ENCODE measurements around the gene EBP.

Gene EBP

GRCh38 chrX:48508400-48509244 lies 13.0 kb upstream of the EBP start, which contains the start of gene PORCN:
Gene PORCN, plus strand, starts transcription at chrX:48508992. Its CDS starts 829 bp downstream, at chrX:48509821.
- H3K23ac ChIP-seq (ENCODE audit: low read length): no peak within 1 kb of the TSS
- H3K4ac ChIP-seq (ENCODE audit: low read depth, low read length): no peak within 1 kb of the TSS
- H3K36me3 ChIP-seq (ENCODE audit: control insufficient read depth, insufficient read depth, low read length): no peaks in the 10 kb centered on the region
- WGBS (ENCODE audit: extremely low coverage, insufficient coverage, low lambda C conversion rate): no CpG with 5 or more reads among the region's 65 CpGs
- peak within 1 kb of the TSS; percentile 83 for H3K56ac ChIP-seq (ENCODE audit: low read length)
- peak within 1 kb of the TSS; percentile 69 for H3K18ac ChIP-seq (ENCODE audit: low read length)
- peak within 1 kb of the TSS; percentile 31 for H4K8ac ChIP-seq (ENCODE audit: low read depth, low read length)
- H3K9ac ChIP-seq (ENCODE audit: low read length): peak within 1 kb of the TSS; percentile 78
- H2AK5ac ChIP-seq (ENCODE audit: low read length): no peak within 1 kb of the TSS
- H2BK15ac ChIP-seq (replicated peaks; ENCODE audit: low read depth): no peak within 1 kb of the TSS
- no peaks in the 10 kb centered on the region for H3K4me1 ChIP-seq (ENCODE audit: control insufficient read depth, low read depth, low read length)
- H3K79me1 ChIP-seq (ENCODE audit: low read length): no peaks in the 10 kb centered on the region
- no peak within 1 kb of the TSS for H4K5ac ChIP-seq (ENCODE audit: low read length)
- no peaks in the 10 kb centered on the region for H3K79me2 ChIP-seq (ENCODE audit: control insufficient read depth, insufficient read depth, low read length)
- no peak within 1 kb of the TSS for H2BK120ac ChIP-seq (ENCODE audit: low read depth, low read length)
- peak within 1 kb of the TSS; percentile 36 for H3K4me2 ChIP-seq (ENCODE audit: low read length)
- peak; percentile 65 for DNase-seq
- H3K4me3 ChIP-seq (ENCODE audit: low read length): peak within 1 kb of the TSS; percentile 65
- no peaks in the 10 kb centered on the region for H3K27me3 ChIP-seq (ENCODE audit: insufficient read depth, low read length, poor library complexity)
- no peak within 1 kb of the TSS for H2BK5ac ChIP-seq (ENCODE audit: low read length)
- no peak within 1 kb of the TSS for H3K27ac ChIP-seq (ENCODE audit: low read depth, low read length)

GRCh38 chrX:48509245-48509590 lies 12.4 kb upstream of the EBP start:
- H2BK5ac ChIP-seq (ENCODE audit: low read length): no peak overlapping the region
- H2AK5ac ChIP-seq (ENCODE audit: low read length): no peak overlapping the region
- peak overlapping the region; percentile 58 for H3K4me3 ChIP-seq (ENCODE audit: low read length)
- H3K4me1 ChIP-seq (ENCODE audit: control insufficient read depth, low read depth, low read length): no peaks in the 10 kb centered on the region
- no peak overlapping the region for H3K23ac ChIP-seq (ENCODE audit: low read length)
- H3K4ac ChIP-seq (ENCODE audit: low read depth, low read length): no peak overlapping the region
- H3K18ac ChIP-seq (ENCODE audit: low read length): peak overlapping the region; percentile 57
- no peaks in the 10 kb centered on the region for H3K79me1 ChIP-seq (ENCODE audit: low read length)
- no peaks in the 10 kb centered on the region for H3K79me2 ChIP-seq (ENCODE audit: control insufficient read depth, insufficient read depth, low read length)
- no peak overlapping the region for H3K27ac ChIP-seq (ENCODE audit: low read depth, low read length)
- peak overlapping the region; percentile 32 for H3K4me2 ChIP-seq (ENCODE audit: low read length)
- H3K27me3 ChIP-seq (ENCODE audit: insufficient read depth, low read length, poor library complexity): no peaks in the 10 kb centered on the region
- H4K8ac ChIP-seq (ENCODE audit: low read depth, low read length): no peak overlapping the region
- no peak for DNase-seq
- H3K56ac ChIP-seq (ENCODE audit: low read length): peak overlapping the region; percentile 79
- H2BK15ac ChIP-seq (replicated peaks; ENCODE audit: low read depth): no peak overlapping the region
- no peak overlapping the region for H4K5ac ChIP-seq (ENCODE audit: low read length)
- no peaks in the 10 kb centered on the region for H3K36me3 ChIP-seq (ENCODE audit: control insufficient read depth, insufficient read depth, low read length)
- peak overlapping the region; percentile 77 for H3K9ac ChIP-seq (ENCODE audit: low read length)
- H2BK120ac ChIP-seq (ENCODE audit: low read depth, low read length): no peak overlapping the region
- WGBS (ENCODE audit: extremely low coverage, insufficient coverage, low lambda C conversion rate): no CpG with 5 or more reads among the region's 16 CpGs

GRCh38 chrX:48509619-48510018 lies 12.0 kb upstream of the EBP start:
- no peak overlapping the region for H2BK15ac ChIP-seq (replicated peaks; ENCODE audit: low read depth)
- H3K4ac ChIP-seq (ENCODE audit: low read depth, low read length): no peak overlapping the region
- H2BK120ac ChIP-seq (ENCODE audit: low read depth, low read length): no peak overlapping the region
- H3K27ac ChIP-seq (ENCODE audit: low read depth, low read length): no peak overlapping the region
- H4K8ac ChIP-seq (ENCODE audit: low read depth, low read length): no peak overlapping the region
- no peak for DNase-seq
- peak overlapping the region; percentile 32 for H3K4me2 ChIP-seq (ENCODE audit: low read length)
- H3K79me1 ChIP-seq (ENCODE audit: low read length): no peaks in the 10 kb centered on the region
- no CpG with 5 or more reads among the region's 11 CpGs for WGBS (ENCODE audit: extremely low coverage, insufficient coverage, low lambda C conversion rate)
- no peak overlapping the region for H3K18ac ChIP-seq (ENCODE audit: low read length)
- no peak overlapping the region for H2BK5ac ChIP-seq (ENCODE audit: low read length)
- peak overlapping the region; percentile 77 for H3K9ac ChIP-seq (ENCODE audit: low read length)
- no peaks in the 10 kb centered on the region for H3K36me3 ChIP-seq (ENCODE audit: control insufficient read depth, insufficient read depth, low read length)
- H3K79me2 ChIP-seq (ENCODE audit: control insufficient read depth, insufficient read depth, low read length): no peaks in the 10 kb centered on the region
- H3K27me3 ChIP-seq (ENCODE audit: insufficient read depth, low read length, poor library complexity): no peaks in the 10 kb centered on the region
- no peaks in the 10 kb centered on the region for H3K4me1 ChIP-seq (ENCODE audit: control insufficient read depth, low read depth, low read length)
- no peak overlapping the region for H2AK5ac ChIP-seq (ENCODE audit: low read length)
- H3K23ac ChIP-seq (ENCODE audit: low read length): no peak overlapping the region
- H4K5ac ChIP-seq (ENCODE audit: low read length): no peak overlapping the region
- H3K56ac ChIP-seq (ENCODE audit: low read length): peak overlapping the region; percentile 79
- H3K4me3 ChIP-seq (ENCODE audit: low read length): no peak overlapping the region

GRCh38 chrX:48511560-48511959 lies 10.0 kb upstream of the EBP start:
- H3K23ac ChIP-seq (ENCODE audit: low read length): no peak overlapping the region
- no peak overlapping the region for H3K4ac ChIP-seq (ENCODE audit: low read depth, low read length)
- H3K79me2 ChIP-seq (ENCODE audit: control insufficient read depth, insufficient read depth, low read length): no peaks in the 10 kb centered on the region
- no CpG with 5 or more reads among the region's 4 CpGs for WGBS (ENCODE audit: extremely low coverage, insufficient coverage, low lambda C conversion rate)
- H3K4me1 ChIP-seq (ENCODE audit: control insufficient read depth, low read depth, low read length): no peaks in the 10 kb centered on the region
- H2BK120ac ChIP-seq (ENCODE audit: low read depth, low read length): no peak overlapping the region
- H3K36me3 ChIP-seq (ENCODE audit: control insufficient read depth, insufficient read depth, low read length): no peaks in the 10 kb centered on the region
- H2BK15ac ChIP-seq (replicated peaks; ENCODE audit: low read depth): no peak overlapping the region
- no peak overlapping the region for H4K8ac ChIP-seq (ENCODE audit: low read depth, low read length)
- no peak overlapping the region for H3K4me3 ChIP-seq (ENCODE audit: low read length)
- H3K18ac ChIP-seq (ENCODE audit: low read length): no peak overlapping the region
- no peak overlapping the region for H4K5ac ChIP-seq (ENCODE audit: low read length)
- H3K56ac ChIP-seq (ENCODE audit: low read length): no peak overlapping the region
- H3K27ac ChIP-seq (ENCODE audit: low read depth, low read length): no peak overlapping the region
- H3K27me3 ChIP-seq (ENCODE audit: insufficient read depth, low read length, poor library complexity): no peaks in the 10 kb centered on the region
- DNase-seq: peak; percentile 41
- H3K4me2 ChIP-seq (ENCODE audit: low read length): no peak overlapping the region
- no peak overlapping the region for H3K9ac ChIP-seq (ENCODE audit: low read length)
- H3K79me1 ChIP-seq (ENCODE audit: low read length): no peaks in the 10 kb centered on the region
- no peak overlapping the region for H2BK5ac ChIP-seq (ENCODE audit: low read length)
- no peak overlapping the region for H2AK5ac ChIP-seq (ENCODE audit: low read length)

- Histone ChIP-seq H4K5ac (ENCODE audit: low read length) (no peak overlapping the region), H3K4me2 (ENCODE audit: low read length) (no peak overlapping the region), H3K79me2 (ENCODE audit: control insufficient read depth, insufficient read depth, low read length) (no peaks in the 10 kb centered on the region)
Measured at GRCh38 chrX:48512371-48512935, 9.2 kb upstream of the EBP start.

More at GRCh38 chrX:48512371-48512935, 9.2 kb upstream of the EBP start:
- H3K27me3 ChIP-seq (ENCODE audit: insufficient read depth, low read length, poor library complexity): no peaks in the 10 kb centered on the region
- H2BK120ac ChIP-seq (ENCODE audit: low read depth, low read length): no peak overlapping the region
- no CpG with 5 or more reads among the region's 20 CpGs for WGBS (ENCODE audit: extremely low coverage, insufficient coverage, low lambda C conversion rate)
- DNase-seq: no peak
- no peak overlapping the region for H3K18ac ChIP-seq (ENCODE audit: low read length)
- H3K4me3 ChIP-seq (ENCODE audit: low read length): no peak overlapping the region
- H2BK5ac ChIP-seq (ENCODE audit: low read length): no peak overlapping the region
- H3K9ac ChIP-seq (ENCODE audit: low read length): no peak overlapping the region
- no peak overlapping the region for H2BK15ac ChIP-seq (replicated peaks; ENCODE audit: low read depth)
- H3K27ac ChIP-seq (ENCODE audit: low read depth, low read length): no peak overlapping the region
- H3K4me1 ChIP-seq (ENCODE audit: control insufficient read depth, low read depth, low read length): no peaks in the 10 kb centered on the region
- H3K56ac ChIP-seq (ENCODE audit: low read length): no peak overlapping the region
- no peak overlapping the region for H3K4ac ChIP-seq (ENCODE audit: low read depth, low read length)
- H3K23ac ChIP-seq (ENCODE audit: low read length): no peak overlapping the region
- no peak overlapping the region for H2AK5ac ChIP-seq (ENCODE audit: low read length)
- H4K8ac ChIP-seq (ENCODE audit: low read depth, low read length): no peak overlapping the region
- H3K36me3 ChIP-seq (ENCODE audit: control insufficient read depth, insufficient read depth, low read length): no peaks in the 10 kb centered on the region
- H3K79me1 ChIP-seq (ENCODE audit: low read length): no peaks in the 10 kb centered on the region
